Measurements from ENCODE around the gene SIL1.
"Not testable (repeated sequence)": the region's sequence is repeated elsewhere in the genome, so short reads cannot be mapped to it uniquely, and the experiment has no call there.

Gene SIL1

DNA sequence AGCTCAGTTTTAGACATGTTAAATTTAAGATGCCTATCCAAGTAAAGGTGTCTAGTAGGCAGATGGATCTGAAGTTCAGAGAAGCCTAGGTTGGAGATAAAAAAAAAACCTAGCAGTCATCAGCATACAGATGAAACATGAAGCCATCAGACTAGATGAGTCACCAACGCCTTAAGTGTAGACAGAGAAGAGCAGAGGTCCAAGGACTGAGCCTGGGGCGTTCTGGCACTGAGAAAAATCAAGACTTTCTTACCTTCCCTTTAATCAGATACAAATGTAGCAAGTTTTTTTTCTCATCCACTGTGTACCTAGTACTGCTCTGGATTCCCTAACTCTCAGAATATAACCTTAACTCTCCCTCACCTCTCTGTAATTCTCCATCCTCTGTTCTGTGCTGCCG is 97.3 kb downstream of the SIL1 start:
- no peak for DNase-seq

- DNase-seq: no peak
These were observed 103.7 kb downstream of the SIL1 start for GRCh38 chr5:139094154-139095131.

- no peak for DNase-seq
These were observed 105.3 kb downstream of the SIL1 start for GRCh38 chr5:139092741-139093343.

- DNase-seq: no peak
These were observed 106.6 kb downstream of the SIL1 start for GRCh38 chr5:139091439-139092156.

DNA sequence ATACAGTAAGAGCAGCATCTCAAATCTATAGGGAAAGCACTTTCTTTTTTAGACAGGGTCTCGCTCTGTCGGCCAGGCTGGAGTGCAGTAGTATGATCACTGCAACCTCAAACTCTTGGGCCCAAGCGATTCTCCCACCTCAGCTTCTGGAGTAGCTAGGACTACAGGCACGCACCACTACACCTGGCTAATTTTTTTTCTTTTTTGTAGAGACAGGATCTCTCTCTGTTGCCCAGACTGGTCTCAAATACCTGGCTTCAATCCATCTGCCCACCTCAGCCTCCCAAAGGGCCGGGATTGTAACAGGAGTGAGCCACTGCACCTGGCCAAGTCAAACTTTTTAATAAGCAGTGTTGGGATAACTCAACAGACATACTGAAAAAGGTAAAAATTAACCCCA is 107.6 kb downstream of the SIL1 start:
- no peak for DNase-seq

DNA sequence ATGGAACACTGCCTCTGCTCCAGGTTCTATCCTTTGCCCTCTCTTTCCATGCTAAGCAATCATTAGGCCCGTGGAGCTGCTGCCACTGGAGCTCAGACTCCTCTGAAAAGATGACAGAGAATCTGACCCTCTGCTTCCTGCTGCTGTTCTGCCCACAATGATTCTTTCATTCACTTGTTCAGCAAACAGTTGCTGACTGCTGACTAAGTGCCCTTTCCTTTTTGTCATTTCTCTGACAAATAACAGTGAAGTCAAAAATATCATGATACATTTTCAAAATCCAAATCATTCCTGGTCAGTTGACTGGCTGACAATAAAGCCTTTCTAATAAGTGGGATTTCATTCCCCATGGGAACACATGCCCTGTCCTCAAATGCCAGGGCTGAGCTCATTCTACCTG is 110.1 kb downstream of the SIL1 start:
- no peak for DNase-seq

- no peak for DNase-seq
These were observed 115.2 kb downstream of the SIL1 start for GRCh38 chr5:139082813-139083498.

DNA sequence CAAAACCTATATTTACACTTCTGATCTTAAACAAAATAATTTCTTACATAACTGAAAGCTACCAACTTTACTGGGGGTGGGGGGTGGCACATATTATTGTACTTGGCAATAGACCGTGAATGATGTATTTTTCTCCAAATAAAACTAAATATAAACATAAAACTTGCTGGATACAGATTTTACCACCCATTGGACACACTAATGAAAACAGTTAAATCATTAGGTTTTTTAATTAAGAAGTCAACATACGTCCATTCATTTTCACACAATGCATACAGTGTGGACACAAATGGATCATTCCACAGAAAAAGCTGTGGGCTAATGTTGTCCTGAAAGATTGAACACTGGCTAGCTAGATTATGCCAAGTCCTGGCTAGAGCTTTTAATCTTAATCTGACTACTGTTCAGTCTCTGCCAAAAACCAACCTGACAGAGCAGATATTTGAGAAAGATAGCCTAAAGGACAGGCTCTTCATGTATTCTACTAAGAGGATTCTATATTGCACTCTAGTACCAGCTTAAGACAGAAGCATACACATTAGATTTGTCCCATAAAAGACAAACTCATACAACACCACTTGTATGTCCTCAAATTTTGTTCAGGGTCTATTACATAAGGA is 118.1 kb downstream of the SIL1 start:
- no peak for DNase-seq

GRCh38 chr5:139079225-139079990 is 118.8 kb downstream of the SIL1 start:
- no peak for DNase-seq

DNA sequence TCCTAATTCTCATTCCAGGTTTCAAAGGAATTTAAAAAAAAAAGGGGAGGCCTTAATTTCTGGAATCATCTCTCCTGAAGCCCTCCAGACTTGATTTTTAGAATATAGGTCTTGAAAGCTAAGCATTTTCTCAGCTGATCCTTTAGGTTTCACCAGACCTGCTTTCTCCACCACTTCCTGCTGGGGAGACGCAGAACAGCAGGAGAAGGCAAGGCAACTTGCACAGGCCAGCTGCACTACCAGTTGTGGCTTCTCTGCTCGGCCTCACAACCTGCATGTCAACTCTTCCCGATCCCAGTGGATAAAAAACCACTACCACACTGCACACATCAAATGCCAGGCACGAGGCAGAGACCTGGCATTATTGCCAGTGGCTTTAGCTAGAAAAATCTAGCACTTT is 119.8 kb downstream of the SIL1 start:
- no peak for DNase-seq

DNA sequence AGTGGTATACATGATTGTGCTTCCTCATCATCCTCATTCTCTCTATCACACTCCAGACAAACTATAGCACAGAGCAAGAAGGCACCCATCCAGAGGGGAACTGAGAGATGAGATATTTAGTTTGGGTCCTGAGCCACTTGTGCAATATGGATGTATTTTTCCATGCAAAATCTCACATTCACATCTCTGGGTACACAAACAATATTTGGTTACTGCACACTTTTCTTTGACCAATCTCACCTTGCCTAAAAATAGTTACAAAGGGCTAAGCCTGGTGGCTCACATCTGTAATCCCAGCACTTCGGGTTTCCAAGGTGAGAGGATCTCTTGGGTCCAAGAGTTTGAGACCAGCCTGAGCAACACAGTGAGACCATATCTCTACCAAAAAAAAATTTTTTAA is 120.3 kb downstream of the SIL1 start:
- no peak for DNase-seq

- DNase-seq: no peak
These were observed 122.1 kb downstream of the SIL1 start for GRCh38 chr5:139076111-139076510.

DNA sequence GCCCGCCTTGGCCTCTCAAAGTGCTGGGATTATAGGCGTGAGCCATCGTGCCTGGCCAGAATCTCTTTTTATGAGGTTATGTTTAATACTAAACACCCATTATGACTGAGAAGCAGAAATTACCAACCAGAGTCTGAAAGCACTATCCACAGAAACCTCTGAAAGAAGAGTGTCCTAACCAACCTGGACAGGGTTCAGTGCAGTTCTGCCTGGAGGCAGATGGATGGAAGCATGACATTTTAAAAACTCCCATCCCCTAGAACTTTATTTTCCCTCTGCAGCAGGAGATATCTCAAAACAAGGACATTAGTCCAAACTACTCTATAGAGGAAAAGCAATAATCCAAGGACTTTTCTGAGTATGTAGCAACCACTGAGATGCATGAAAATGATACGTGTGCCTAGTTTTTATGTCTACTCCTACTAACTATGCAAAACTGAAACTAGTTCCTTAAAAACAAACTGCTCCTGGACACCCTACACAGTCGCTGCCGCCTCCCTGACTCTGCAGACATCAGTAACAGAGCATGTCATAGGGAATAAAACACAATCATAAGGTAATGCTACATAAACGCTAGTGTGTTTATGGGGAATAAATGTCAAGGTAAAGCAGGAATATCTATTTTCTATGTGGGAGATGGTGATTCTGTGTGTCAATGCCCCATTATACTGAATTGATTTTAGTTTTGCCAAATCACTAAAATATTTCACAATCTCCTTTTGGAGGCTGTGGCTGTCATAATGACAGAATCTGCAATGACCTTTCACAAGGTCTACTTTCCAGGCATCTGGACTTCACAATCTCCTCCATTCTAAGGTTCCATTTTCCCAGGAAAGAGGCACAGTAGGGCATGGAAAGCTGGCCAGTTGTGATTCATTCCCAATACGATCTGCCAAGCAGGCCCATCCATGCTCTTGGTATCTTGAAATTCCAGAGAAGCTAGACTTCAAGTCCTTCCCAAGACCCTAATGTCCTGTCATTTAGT is 122.8 kb downstream of the SIL1 start:
- DNase-seq: no peak

DNA sequence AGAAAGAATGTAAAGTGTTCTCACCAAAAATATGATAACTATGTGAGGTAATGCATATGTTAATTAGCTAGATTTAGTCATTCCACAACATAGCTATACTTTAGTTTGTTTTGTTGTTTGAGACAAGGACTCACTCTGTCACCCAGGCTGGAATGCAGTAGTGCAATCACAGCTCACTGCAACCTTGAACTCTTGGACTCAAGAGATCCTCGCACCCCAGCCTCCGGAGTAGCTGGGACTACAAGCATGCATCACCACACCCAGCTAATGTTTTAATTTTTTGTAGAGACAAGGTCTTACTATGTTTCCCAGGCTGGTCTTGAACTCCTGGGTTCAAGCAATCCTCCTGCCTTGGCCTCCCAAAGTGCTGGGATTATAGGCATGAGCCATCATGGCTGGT is 124.2 kb downstream of the SIL1 start:
- DNase-seq: not testable (repeated sequence)

DNA sequence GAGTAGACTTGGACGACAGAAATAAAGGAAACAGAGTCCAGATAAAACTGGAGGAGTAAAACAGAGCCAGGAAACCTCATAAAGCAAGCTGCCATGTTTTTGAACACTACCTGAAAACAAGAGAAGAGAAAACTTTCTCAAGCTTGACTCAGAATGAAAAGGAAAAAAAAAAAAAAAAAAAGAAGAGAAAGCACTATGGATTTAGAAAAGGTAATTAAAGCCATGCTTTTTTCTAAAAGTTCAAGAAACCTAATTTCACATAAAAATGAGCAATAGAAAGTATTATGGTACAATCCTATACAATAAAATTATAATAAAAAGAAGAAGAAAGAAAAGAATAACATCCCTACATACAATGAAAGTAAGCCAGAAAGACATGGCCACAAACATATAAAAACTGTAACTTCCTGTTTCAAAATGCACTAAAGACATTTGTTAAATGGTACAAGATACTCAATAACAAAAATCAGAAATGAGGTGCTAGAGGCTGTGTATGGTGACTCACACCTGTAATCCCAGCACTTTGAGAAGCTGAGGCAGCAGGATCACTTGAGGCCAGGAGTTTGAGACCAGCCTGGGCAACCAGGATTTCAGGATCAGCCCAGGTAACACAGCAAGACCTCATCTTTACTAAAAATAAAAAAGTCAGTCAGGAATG is 129.5 kb downstream of the SIL1 start:
- DNase-seq: no peak

- no peak for DNase-seq
These were observed 130.1 kb downstream of the SIL1 start for GRCh38 chr5:139068060-139068459.

DNA sequence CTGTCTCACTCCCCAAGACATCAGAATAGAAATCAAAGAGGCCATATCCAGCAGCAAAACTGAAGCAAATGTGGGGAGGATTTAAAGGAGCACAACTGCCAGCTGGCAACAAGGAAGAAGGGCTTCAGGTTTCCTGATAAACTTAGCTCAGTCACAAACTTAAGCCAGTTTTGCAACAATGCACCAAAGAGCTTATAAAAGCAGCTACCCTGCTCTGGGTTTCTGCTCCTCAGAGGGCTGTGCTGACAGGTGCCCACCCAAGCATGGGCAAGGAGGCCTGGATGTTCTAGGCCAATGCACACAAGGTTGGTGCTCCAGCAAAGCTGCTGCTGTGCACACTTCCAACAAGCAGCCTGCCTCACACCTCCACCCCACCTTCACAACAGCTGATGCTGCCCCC is 132.9 kb downstream of the SIL1 start:
- DNase-seq: no peak

DNA sequence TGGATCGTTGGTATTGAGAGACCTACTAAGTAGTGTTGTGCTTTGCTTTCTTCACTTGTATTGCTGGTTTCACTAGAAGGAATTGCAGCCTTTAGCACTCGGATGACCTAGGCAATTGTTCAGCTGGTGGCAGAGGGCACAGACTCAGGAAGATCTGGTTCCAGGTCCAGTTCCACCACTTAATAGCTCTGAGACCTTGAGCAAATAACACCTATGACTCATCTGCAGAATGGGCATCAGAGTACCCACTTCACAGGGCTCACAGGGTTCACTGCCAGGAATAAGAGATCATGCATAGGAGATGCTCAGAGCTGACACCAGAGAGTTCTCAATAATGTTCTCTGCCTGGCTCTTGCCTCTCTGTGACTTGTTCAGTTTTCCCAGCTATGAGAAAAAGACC is 133.6 kb downstream of the SIL1 start:
- no peak for DNase-seq

DNA sequence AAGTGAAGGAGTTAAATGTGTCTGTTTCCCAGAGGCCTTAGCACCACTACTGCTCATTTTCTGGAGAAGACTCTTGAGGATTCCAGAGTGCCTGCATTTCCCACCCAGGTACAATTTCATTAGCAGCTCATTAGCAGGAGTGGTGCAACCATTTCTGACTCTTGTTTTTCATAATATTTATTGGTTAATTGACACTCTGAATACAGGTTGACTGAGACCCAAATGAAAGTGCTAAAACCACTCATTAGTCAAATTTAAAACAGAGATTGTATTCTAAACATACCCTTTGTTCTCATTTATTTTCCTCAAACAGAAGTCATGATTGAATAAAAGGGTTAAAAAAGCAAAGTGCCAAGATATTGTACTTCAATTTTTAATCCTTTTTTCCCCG is 134.5 kb downstream of the SIL1 start:
- DNase-seq: no peak

Measured in activated CD8-positive, alpha-beta memory T cell treated with anti-CD3 and anti-CD28 coated beads for 24 hours (primary cell).